SW480 (cell line): ENCODE data around the gene COQ2.
"Not testable (repeated sequence)": the region's sequence is repeated elsewhere in the genome, so short reads cannot be mapped to it uniquely, and the experiment has no call there.

Experiments used
- DNase-seq: peaks from one replicate; pipeline ENCODE4 v3.0.0-alpha.2; 2016; ENCODE audit warnings: low spot score

COQ2 gene

DNA sequence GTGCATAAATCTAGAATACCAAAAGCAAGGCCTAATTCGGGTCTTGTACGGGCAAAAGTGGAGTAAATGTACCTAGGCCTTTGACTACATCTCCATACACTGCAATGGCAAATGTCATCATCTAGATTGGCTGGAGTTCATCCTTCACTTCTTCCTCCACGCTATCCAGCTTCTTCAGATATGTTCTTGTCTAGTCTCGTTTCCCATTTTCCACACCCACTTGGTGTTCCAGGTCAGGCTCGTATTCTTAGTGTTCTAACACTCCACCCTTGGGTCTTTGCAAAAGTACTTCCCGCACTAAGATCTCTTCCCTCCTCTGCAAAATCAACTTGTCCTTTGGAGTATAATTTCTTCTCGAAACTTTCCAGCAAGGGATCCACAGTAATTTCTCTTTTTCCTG is 1.4 kb downstream of the COQ2 start:
- no peak for DNase-seq

DNA sequence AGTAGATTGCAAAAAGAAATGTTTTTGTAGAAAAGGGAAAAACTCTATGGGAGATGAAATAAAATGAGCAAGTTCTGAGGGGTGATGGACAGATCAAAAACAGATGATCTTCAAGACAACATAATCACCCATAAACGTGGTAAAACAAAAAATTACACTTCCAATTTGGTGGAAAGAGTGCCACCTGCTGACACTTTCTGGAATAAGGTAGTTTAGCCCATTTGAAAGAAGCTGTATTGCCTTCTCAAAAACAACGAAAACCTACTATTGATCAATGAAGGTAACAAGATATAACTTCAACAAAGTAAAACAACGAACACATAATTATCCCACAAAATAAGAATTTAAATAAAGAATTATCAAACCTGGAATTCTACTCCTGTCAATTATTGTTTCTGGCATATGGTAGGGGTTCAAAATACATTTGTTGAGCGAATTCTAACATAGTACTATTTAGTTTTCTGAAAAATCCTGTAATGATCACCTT is 2.5 kb downstream of the COQ2 start:
- peak; percentile 17 for DNase-seq

DNA sequence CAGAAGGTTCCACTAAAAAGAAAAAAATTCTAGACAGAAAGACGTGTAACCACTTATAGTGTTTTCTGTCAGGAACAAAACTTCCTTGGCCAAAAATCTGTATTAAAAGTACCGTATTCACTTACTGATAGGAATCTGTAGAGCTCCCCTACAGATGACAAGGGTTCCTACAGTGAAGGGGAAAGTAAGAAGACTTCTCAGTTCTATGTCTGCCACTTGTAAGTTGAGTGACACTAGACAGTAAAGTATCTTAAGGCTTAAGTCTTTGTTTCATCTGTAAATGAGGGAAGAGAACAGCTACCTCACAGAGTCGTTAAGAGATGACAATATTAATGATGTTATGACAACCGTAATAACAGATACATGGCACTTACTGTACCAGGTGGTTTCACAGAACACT is 3.3 kb downstream of the COQ2 start:
- DNase-seq: peak; percentile 3

DNA sequence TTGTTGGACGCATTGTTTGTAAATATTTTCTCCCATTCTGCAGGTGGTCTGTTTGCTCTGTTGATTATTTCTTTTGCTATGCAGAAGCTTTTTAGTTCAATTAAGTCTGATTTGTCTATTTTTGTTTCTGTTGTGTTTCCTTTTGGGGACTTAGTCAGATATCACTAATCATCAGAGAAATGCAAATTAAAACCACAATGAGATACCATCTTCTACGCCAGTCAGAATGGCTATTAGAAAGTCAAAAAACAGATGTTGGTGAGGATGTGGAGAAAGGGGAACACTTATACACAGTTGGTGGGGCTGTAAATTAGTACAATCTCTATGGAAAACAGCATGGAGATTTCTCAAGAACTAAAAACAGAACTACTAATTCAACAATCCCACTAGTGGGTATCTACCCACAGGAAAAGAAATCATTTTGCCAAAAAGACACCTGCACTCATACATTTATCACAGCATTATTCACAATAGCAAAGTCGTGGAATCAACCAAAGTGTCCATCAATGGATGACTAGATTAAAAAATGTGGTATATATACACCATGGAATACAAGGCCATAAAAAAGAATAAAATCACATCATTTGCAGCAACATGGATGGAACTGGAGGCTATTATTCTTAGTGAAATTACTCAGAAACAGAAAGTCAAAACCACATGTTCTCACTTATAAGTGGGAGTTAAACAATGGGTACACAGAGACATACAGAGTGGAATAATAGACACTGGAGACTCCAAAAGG is 8.1 kb downstream of the COQ2 start:
- DNase-seq: no peak

DNA sequence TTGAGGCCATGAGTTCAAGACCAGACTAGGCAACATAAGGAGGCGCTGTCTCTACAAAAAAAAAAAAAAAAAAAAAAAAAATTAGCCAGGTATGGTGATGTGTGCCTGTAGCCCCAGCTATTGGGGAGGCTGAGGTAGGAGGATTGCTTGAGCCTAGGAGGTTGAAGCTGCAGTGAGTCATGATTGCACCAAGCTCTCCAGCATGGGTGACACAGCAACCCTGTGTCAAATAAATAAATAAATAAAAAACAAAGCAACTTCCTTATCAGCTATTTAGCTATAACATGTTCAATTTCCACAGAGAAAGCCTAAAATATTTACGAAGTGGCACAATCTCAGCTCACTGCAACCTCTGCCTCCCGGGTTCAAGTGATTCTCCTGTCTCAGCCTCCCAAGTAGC is 10.7 kb downstream of the COQ2 start:
- not testable (repeated sequence) for DNase-seq

DNA sequence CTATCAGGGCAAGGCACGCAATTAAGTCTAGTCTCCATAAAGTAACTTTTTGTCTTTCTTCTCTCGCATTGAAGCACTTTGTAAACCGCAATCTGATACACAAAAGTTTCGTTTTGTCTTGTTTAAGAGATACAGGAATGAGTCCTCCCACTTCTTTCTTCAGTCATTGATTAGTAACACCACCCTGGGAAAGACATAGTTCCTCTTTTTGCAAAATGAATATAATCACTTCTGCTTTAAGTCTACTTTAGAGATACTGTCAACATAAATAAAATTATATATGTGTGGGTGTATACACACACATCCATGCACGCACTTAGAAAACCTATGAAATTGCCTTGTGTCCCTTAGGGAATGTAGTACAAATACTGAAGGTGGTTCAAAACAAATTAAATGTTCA is 11.7 kb downstream of the COQ2 start:
- DNase-seq: no peak

DNA sequence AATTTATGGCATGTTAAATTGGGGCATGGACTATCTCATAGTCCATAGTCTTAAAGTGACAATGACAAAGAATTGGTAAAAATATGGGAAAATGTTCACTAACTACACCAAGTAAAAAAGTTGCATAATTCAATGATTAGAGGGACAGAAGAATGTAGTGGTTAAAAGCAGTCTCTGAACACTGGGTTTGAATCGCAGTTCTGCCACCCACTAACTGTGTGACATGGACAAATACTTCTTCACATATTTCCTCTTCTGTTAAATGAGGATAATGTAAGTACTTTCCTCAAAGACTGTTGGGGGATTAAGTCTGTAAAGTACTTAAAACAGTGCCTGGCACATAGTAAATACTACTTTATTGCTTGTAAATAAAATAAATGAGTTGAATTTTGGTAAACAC is 15.3 kb downstream of the COQ2 start:
- DNase-seq: no peak

DNA sequence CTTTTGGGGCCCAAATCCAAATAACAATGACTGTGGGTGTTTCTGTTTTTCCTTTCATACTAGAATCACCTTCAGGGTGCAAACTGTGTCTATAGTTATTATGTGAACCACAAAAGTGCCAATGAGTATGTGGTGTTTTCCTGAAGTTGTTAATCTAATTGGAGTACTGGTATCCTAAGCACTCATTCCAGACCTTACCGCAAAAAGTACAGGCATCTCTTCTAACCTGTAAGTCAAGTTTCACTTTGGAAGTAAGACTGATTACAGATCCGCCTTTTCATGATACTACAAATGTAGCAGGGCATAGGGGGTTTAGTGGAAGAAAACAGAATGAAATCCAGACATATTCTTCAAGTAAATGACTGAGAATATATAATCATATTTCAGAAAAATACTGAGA is 16.1 kb downstream of the COQ2 start:
- no peak for DNase-seq

DNA sequence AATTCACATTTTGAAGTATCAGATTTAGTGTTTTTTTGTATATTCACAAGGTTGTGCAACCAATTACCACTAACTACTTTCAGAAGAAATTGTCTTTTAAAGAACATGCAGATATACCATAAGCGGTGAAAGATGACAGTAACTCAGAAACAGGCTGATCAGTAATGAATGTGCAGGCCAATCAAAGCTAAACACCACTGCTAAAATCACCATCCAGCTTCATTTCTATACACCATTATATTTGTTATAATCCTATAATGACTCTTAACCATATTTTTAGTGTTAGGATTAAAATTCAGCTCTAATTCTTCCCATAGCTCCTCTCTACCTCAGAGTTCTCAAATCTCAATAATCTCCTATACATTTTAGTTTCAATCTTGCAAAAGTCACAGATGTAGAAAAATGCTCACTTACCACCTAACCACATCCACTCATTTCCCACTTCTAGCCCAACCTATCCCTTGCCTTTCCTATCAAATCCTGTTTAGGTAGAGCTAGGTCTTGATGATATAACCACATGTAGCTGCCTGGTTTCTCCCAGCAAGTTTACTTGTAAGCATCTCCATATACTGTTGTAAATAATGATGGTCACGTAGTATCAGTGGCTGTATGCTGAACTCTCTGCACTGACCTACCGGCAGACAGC is 16.6 kb downstream of the COQ2 start:
- DNase-seq: no peak

DNA sequence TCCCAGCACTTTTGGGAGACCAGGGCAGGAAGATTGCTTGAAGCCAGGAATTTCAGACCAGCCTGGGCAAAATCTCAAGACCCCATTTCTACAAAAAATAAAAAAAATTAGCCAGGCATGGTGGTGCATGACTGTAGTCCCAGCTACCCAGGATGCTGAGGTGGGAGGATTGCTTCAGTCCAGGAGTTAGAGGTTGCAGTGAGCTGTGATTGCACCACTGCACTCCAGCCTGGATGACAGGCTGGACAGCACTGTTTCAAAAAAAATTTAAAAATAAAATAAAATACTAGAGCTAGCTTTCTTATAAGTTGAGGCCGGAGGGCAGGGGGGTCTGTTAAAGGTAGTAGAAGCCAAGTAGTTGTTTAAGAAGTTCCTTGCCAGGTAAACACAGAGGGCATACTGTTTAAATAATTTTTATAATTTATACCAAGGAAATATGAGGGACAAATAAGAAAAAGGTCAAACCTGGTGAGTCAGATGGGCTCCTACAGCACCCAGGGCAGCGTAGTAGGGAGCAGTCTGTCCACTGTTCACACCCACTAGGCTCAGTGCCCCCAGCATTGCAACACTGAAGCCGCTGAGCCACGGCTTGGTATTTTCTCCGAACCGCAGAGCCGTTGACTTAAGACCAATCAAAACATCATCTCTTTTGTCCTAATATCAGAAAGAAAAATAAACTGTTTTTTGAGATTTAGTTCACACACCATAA is 17.3 kb downstream of the COQ2 start:
- DNase-seq: no peak

DNA sequence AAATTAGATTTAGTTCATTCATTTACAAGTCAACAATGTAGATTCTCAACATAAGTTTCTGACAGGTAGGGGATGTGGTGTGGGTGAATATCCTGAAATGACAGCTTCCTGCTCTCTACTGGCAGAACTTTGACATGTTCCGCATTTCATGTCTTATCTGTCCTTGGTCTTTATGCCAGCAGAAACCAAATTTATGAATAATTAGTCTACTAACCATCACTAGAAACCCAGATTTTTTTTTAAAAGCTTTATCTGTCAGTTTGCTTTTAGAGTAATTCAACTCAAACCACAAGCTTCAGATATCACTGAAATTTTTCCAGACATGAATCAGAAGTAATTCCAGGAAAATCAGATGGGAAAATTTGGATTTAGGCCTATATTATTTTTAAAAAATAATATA is 17.9 kb downstream of the COQ2 start:
- no peak for DNase-seq

DNA sequence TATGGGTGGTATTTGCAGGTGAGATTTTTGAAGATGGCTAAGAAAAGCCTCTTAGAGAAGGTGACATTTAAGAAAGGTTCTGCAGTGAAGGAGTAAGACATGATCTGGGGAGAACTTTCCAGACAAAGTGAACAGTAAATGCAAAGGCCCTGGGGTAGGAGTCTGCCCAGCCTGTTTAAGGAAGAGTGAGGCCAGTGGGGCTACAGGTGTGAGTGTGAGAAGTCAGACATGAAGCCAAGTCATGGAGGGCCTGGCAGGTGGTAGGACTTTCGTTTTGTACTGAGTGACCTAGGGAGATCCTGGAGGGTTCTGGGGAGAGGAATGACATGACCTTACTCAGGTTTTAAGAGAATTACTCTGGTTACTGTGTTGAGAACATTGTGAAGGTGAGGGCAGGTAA is 21.5 kb downstream of the COQ2 start:
- DNase-seq: no peak

DNA sequence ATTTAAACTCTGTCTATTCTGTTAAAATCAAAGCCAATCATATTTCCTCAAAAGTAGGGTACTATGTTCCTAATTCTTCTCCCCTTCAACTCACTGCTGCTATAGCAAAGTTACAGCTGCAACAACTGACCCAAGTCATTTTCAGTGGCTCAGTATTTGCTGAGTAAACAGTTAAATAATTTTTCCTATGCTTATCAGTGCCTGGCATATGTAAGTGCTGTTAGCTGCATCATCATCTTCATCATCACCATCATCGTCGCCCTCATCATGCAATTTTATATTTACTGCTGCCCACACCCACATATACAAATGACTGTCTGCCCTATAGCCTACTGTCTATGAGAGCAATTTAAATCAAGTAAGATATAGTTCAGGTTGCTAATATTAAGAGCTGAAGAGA is 21.9 kb downstream of the COQ2 start:
- DNase-seq: no peak

DNA sequence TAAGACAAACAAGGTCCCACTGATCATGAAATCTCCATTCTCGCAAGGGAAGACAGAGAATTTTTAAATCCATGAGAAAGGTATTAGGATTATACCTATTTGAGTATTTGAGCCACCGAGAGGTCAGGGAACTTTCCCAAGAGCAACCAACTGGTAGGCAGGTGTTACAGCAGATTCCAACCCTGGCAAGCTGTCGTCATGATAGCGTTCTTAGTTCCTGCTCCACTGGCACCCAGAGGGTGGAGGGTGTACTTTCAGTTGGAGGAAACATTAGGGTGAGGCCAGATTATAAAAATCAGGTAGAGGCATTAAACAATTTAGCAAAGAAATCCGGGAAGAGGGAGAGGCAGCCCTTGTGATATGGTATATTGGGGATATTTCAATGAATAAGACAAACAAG is 23.3 kb downstream of the COQ2 start:
- no peak for DNase-seq

DNA sequence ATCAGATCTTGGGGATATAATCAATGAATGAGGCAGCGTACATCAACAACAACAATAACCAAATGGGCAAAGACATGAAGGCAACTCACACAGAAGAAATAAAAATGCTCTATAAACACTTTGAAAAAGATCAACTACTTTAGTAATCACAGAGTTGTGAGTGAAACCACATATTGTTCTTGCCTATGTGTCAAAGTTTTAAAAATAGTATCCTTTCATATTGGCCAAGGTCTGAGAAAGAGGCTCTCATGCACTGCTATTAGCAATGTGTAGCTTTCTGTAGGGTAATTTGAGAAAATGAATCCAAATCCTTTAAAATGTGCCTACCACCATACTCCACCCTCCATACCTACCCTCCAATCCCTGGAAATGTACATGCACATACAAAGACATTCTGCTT is 25.0 kb downstream of the COQ2 start:
- no peak for DNase-seq

DNA sequence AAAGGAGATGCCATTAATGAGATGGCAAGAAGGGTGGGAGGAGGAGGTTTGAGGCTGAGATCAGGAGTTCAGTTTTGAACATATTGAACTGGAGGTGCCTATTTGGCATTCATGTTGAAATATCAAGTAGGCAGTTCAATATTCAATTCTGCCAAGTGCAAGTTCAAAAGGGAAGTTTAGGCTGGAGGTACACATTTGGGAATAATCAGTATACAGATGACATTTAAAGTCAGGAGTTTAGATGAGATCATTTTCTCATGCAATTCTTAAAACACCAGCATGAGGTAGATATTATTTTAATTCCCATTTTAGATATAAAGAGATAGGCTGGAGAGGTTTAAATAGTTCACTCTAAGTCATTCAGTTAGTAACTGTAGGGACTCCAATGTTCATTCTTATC is 26.1 kb downstream of the COQ2 start:
- no peak for DNase-seq

DNA sequence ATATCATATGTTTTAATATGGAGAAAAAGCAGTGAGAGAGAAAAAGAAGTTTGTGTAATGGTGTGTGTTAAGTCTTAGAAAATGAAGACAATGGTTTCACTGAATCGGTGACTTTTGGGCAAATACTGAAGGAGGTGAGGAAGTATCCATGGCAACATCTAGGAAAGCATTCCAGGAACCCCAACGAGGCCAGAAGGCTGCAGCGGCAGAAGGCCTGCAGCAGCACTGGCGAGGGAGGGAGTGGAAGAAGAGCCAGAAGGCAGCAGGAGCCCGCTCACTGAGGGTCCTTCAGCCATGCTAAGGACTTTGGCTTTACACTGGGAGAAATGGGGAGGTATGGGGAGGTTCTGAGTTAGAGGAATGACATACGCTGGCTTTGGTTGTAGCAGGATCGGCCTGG is 26.8 kb downstream of the COQ2 start:
- DNase-seq: no peak

DNA sequence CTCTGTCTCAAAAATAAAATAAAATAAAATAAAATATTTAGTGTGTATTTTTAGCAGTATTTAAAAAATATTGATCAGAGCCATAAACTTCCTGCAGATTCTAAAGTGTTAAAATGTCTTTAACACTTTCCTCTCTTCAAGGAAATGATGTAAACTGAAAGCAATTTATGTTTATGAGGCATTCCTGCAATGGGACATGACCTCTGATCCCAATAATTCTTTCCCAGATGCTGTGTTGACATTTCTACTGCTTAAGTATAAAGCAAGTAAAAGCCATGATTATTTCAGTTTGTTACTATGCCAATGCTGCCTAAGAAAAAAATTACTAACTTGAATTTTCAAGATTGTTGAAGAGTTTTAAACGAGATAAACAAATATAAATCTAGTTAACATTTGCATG is 29.0 kb downstream of the COQ2 start:
- DNase-seq: peak; percentile 22

DNA sequence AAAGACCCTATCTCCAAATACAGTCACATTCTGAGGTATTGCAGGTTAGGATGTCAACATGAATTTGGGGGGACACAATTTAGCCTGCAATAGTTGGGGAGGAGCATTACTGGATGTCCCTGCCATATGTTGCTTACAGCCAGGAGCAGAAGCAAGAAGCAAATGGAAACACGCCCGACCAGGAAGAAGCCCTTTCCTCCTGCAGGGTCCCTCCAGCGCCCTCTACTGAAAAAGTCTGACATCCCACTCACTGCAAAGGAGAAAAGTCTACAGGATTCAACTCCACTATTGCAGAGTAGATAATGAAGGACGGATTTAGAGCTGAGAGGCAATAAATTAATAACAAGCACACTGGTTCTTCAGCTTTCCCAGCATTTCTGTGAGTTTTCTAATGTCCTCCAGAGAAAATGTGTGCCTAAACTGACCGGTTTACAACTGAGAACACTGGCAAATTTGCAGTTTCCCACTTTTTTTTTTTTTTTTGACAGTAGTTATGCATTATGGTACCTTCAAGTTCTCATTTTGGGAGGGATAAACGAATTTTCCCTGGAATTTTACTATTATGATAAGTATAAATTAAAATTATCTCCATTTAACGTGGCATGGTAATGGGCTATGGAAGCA is 31.7 kb downstream of the COQ2 start:
- peak; percentile 47 for DNase-seq

DNA sequence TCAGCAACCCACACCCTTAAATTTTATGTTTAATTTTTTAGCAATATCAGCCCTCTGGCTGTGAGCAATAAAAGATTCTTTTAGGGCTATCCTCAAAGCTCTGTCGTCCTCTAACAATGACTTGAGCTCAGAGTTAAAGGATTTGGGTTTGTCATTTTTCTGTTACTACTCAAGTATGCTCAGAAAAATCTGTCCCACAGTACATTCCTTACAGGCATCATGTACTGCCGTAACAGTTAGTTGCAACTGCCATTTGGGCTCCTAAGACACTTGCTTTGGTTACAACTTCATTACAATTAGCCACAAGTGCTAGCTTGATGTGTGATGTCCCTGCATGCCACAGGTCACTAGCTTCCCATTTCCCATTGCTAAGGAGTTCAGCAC is 33.2 kb downstream of the COQ2 start:
- DNase-seq: no peak

DNA sequence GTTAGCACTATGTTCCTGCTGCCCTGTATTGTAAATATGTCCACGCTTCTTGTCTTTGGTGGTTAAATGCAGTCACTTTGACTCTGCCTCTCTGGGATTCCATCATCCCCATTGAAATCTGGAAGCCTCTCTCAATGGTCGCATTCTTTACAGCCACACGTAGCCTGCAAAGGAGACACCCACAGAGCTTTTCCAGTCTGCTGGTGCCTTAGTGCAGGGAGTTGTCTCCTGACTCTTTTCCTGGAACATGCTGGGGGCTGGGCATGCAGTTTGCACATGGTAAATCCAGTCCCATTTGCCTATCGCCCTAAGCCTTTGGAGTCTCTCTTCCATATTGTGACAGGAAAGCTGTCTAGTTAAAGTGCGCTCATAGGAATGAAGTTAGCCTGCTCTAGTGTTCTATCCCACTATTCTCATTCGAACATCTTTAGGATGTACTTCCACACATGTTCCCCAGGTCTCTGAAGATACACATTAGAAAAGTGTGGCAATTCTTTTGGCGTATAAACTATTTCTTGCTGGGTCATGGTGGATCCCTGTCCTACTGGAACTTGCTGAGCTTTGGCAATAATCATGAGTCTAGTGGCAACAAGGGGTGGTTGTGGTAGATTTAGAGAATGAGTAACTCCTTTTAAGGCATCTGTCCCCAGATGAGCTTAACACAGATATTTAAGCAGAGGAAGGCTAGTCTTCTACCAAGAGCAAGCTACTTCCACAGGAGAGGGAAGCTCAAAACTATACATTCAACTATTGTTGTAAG is 33.7 kb downstream of the COQ2 start:
- DNase-seq: no peak

DNA sequence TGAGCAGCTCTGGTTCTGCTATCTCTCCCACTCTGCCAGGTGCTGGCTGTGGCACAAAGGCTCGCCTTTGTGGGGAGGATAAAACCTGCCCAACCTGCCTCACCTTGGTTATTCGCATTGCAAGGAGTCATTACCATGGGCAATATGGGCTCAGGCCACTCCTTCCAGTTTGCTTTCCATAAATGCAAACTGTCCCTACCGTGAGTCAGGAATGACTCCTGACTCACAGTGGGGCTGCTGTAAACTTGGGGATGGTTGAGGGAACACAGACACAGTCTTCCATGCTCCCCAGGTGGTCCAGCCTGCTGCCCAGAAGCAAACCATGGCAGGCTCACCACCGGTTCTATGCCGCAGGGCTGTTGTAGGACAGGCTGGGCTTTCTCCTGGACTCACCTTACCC is 36.1 kb downstream of the COQ2 start:
- DNase-seq: no peak
